IPS-20b (cell line): ENCODE data around the gene GOLGA7B.

Experiments used
- H3K27ac ChIP-seq: one replicate; pipeline ENCODE4 v1.5.1; 2013; ENCODE audit warnings: low read length
- H3K27me3 ChIP-seq: 2 replicates; pipeline ENCODE4 v1.6.1; 2013; ENCODE audit warnings: mild to moderate bottlenecking, low read length, inconsistent platforms; ENCODE audit not compliant: insufficient read depth
- H3K36me3 ChIP-seq: 2 replicates; pipeline ENCODE4 v1.6.1; 2013; ENCODE audit warnings: low read depth, mild to moderate bottlenecking, inconsistent platforms, low read length, moderate library complexity; ENCODE audit not compliant: insufficient read depth
- H3K4me1 ChIP-seq: 2 replicates; pipeline ENCODE4 v1.6.1; 2013; ENCODE audit warnings: mild to moderate bottlenecking, control low read depth, inconsistent platforms, low read length, moderate library complexity; ENCODE audit not compliant: insufficient read depth
- H3K4me3 ChIP-seq: 2 replicates; pipeline ENCODE4 v1.5.1; 2013; ENCODE audit warnings: mild to moderate bottlenecking, low read length, inconsistent platforms
- H3K9ac ChIP-seq: 2 replicates; pipeline ENCODE4 v1.6.1; 2013; ENCODE audit warnings: low read depth, mild to moderate bottlenecking, inconsistent platforms, low read length, moderate library complexity
- H3K9me3 ChIP-seq: 2 replicates; pipeline ENCODE4 v1.6.1; 2013; ENCODE audit warnings: mild to moderate bottlenecking, low read depth, low read length, inconsistent platforms; ENCODE audit not compliant: insufficient read depth

The GOLGA7B gene

GRCh38 chr10:97849687-97850402 lies at the start of gene GOLGA7B:
GOLGA7B (plus strand) TSS chr10:97849843; CDS start chr10:97850304, 461 bp downstream.
- Histone ChIP-seq H3K27ac (no peak within 1 kb of the TSS), H3K4me1 (0 out of 2 replicates have a peak, but pooled peaks cover 3% of the 10 kb centered on the region), H3K9ac (no peak within 1 kb of the TSS), H3K9me3 (no peaks in the 10 kb centered on the region), H3K4me3 (peak within 1 kb of the TSS; percentile 58), H3K27me3 (peaks cover 72% of the 10 kb centered on the region), H3K36me3 (no peaks in the 10 kb centered on the region)

DNA sequence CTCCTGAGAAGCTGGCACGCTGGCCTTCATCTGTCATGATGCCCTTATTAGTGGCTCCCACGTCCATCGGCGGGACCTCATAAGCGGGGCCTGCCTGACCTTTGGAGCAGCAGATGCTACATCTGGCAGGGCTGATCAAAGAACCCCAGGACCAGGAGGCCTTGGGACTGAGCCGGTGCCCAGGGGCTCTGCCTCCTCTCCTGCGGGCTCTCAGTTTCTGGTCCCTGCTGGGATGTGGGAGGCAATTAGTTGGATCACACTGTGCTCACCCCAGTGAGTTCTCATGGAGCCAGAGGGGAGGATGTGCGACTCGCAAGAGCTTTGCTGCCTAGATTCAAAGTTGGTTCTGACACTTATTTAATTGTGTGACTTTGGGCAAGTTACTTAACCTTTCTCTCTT lies 49.2 kb upstream of the GOLGA7B start:
- Histone ChIP-seq H3K27ac (no peak overlapping the region), H3K27me3 (no peaks in the 10 kb centered on the region), H3K4me1 (no peaks in the 10 kb centered on the region), H3K4me3 (no peak overlapping the region), H3K9me3 (peaks cover 8% of the 10 kb centered on the region; the same call in 1 of the 2 replicates), H3K9ac (no peak overlapping the region), H3K36me3 (no peaks in the 10 kb centered on the region)

DNA sequence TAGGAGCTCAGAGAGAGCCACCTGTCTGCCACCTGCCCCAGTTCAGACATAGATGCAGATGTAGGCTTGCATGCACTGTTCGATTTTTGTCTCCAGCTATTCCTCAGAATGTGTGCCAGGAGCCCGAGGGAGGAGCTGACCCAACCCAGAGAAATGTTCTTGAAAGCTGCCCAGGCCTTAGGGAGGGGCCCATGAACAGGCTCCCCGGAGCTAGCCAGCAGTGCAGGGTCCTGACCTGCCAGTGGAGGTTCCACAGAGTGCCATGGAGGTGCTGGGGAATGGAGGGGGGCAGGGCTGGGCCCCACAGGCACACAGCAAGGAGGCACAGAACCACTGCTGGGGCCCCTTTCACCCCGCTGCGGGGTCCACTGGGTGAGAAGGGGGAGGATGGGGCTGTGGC lies 48.2 kb upstream of the GOLGA7B start:
- Histone ChIP-seq H3K4me3 (no peak overlapping the region), H3K27me3 (no peaks in the 10 kb centered on the region), H3K27ac (no peak overlapping the region), H3K36me3 (no peaks in the 10 kb centered on the region), H3K9ac (no peak overlapping the region), H3K4me1 (peaks cover 8% of the 10 kb centered on the region; the same call in 1 of the 2 replicates), H3K9me3 (peaks cover 8% of the 10 kb centered on the region; the same call in 1 of the 2 replicates)

GRCh38 chr10:97805096-97805884 lies 44.4 kb upstream of the GOLGA7B start:
- H3K4me1 ChIP-seq, result peaks cover 9% of the 10 kb centered on the region; the same call in 1 of the 2 replicates
- no peak overlapping the region for H3K27ac ChIP-seq
- no peaks in the 10 kb centered on the region for H3K9me3 ChIP-seq
- no peaks in the 10 kb centered on the region for H3K36me3 ChIP-seq
- no peaks in the 10 kb centered on the region for H3K27me3 ChIP-seq
- H3K4me3 ChIP-seq, result no peak overlapping the region
- no peak overlapping the region for H3K9ac ChIP-seq

DNA sequence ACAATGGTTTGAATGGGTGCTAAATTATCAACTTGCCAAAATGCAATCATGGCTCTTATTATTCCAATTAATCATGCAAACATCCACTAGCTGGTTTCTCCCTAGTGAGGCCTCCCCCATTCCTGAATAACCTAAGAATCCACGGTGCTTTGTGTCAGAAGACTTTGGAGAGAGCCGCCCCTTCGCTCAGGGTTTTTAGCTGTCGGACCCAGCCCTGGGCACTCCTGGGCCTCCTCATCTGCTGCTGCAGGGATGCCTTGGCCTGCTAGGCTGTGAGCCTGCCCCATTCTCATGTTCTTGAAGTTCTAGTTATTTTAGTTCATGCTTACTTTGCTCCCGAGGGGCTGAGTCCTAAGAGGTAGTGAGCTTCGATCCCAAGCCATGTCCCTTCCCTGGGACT lies 43.7 kb upstream of the GOLGA7B start:
- Histone ChIP-seq H3K36me3 (no peaks in the 10 kb centered on the region), H3K9ac (no peak overlapping the region), H3K27me3 (no peaks in the 10 kb centered on the region), H3K9me3 (no peaks in the 10 kb centered on the region), H3K27ac (no peak overlapping the region), H3K4me1 (peaks cover 9% of the 10 kb centered on the region; the same call in 1 of the 2 replicates), H3K4me3 (no peak overlapping the region)

- Histone ChIP-seq H3K36me3 (no peaks in the 10 kb centered on the region), H3K27ac (no peak overlapping the region), H3K9ac (no peak overlapping the region), H3K9me3 (no peaks in the 10 kb centered on the region), H3K4me3 (no peak overlapping the region), H3K27me3 (no peaks in the 10 kb centered on the region), H3K4me1 (peaks cover 9% of the 10 kb centered on the region; the same call in 1 of the 2 replicates)
Measured at GRCh38 chr10:97810446-97810845, 39.2 kb upstream of the GOLGA7B start.

DNA sequence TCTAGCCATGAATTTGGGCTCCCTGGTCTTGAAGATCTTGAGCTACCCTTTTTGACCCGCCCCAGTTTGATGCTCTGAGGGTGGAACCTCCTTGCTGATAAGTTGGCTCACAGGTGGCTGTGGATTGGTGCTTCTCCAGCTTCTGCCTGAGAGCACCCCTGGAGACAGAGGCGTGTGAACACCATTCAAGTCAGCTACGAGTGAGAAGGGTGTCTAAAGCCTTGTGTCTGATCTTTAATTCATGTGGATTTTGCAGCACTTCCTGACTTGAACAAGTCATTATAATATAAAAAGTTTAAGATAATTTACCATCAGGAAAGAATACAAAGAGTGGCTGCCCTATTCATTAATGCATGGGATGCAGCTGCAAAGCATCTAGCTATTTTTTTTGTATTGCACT lies 37.7 kb upstream of the GOLGA7B start:
- Histone ChIP-seq H3K9me3 (no peaks in the 10 kb centered on the region), H3K4me1 (no peaks in the 10 kb centered on the region), H3K4me3 (no peak overlapping the region), H3K27ac (no peak overlapping the region), H3K27me3 (no peaks in the 10 kb centered on the region), H3K36me3 (no peaks in the 10 kb centered on the region), H3K9ac (no peak overlapping the region)

GRCh38 chr10:97812696-97813095 lies 36.9 kb upstream of the GOLGA7B start:
- no peaks in the 10 kb centered on the region for H3K9me3 ChIP-seq
- no peaks in the 10 kb centered on the region for H3K4me1 ChIP-seq
- H3K36me3 ChIP-seq, result no peaks in the 10 kb centered on the region
- H3K4me3 ChIP-seq, result no peak overlapping the region
- no peak overlapping the region for H3K9ac ChIP-seq
- H3K27ac ChIP-seq, result no peak overlapping the region
- H3K27me3 ChIP-seq, result no peaks in the 10 kb centered on the region

GRCh38 chr10:97813311-97813710 lies 36.3 kb upstream of the GOLGA7B start:
- H3K4me3 ChIP-seq, result no peak overlapping the region
- no peaks in the 10 kb centered on the region for H3K36me3 ChIP-seq
- no peaks in the 10 kb centered on the region for H3K9me3 ChIP-seq
- no peaks in the 10 kb centered on the region for H3K4me1 ChIP-seq
- no peaks in the 10 kb centered on the region for H3K27me3 ChIP-seq
- H3K27ac ChIP-seq, result no peak overlapping the region
- H3K9ac ChIP-seq, result no peak overlapping the region

GRCh38 chr10:97814996-97815395 lies 34.6 kb upstream of the GOLGA7B start:
- H3K9me3 ChIP-seq, result no peaks in the 10 kb centered on the region
- no peaks in the 10 kb centered on the region for H3K27me3 ChIP-seq
- H3K4me1 ChIP-seq, result no peaks in the 10 kb centered on the region
- H3K9ac ChIP-seq, result no peak overlapping the region
- no peaks in the 10 kb centered on the region for H3K36me3 ChIP-seq
- H3K27ac ChIP-seq, result no peak overlapping the region
- no peak overlapping the region for H3K4me3 ChIP-seq

DNA sequence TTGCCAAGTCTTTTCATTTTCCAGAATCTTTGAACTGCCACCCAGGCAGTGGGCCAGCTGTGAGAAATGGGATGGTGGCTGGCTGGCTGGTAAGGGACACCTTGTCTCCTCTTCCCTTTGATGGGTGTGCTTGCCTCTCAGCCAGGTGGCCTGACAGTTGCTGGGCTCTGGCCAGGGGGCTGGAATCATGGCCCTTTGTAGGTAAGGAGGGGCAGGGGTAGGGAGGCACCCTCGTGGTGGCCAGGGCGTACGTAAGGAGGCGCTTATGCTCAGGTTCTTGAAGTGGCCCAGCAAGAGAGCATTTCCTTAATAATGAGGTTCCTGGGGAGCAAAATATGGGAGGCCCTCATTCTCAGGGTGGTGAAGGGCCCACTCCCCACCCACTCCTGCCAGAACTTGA lies 33.0 kb upstream of the GOLGA7B start:
- no peaks in the 10 kb centered on the region for H3K9me3 ChIP-seq
- H3K4me1 ChIP-seq, result no peaks in the 10 kb centered on the region; the same call in 1 of the 2 replicates
- H3K27me3 ChIP-seq, result no peaks in the 10 kb centered on the region
- no peak overlapping the region for H3K9ac ChIP-seq
- no peaks in the 10 kb centered on the region for H3K36me3 ChIP-seq
- no peak overlapping the region for H3K4me3 ChIP-seq
- H3K27ac ChIP-seq, result no peak overlapping the region

GRCh38 chr10:97818572-97818971 lies 31.1 kb upstream of the GOLGA7B start:
- Histone ChIP-seq H3K27me3 (no peaks in the 10 kb centered on the region), H3K9me3 (no peaks in the 10 kb centered on the region), H3K36me3 (no peaks in the 10 kb centered on the region), H3K9ac (no peak overlapping the region), H3K4me1 (no peaks in the 10 kb centered on the region; the same call in 1 of the 2 replicates), H3K27ac (no peak overlapping the region), H3K4me3 (no peak overlapping the region)
